ENCODE measurements around the gene KRTAP3-3. TPM values are rescaled to one million over a fixed set of nuclear protein-coding genes. Genes with fewer than 3 reads are reported as not detected.

The KRTAP3-3 gene
- total and polyA plus RNA-seq, 2 experiments from 2014 or later = not detected

DNA sequence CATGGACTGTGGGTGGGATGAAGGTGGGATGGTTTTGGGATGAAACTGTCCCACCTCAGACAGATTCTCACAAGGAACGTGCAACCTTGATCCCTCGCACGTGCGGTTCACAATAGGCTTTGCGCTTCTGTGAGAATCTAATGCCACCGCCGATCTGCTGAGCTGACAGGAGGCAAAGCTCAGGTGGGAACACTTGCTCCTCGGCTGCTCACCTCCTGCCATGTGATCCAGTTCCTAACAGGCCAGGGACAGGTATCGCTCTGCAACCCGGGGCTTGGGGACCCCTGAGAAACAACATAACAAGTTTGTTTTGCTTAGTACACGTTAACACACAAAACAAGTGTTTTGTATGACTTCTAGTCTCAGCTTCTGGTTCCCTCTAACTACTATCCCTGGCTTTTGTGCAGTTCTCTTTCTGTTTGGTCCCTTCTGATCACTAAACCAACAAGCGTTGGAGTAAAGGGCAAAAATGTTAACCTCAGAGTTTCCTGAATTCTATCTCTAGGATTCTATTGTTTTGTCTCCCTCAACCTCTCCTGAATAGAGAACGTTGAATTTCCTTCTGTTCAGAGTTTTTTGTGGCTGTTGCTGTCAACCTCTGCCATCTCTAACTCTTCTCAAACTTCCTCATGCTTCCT lies 22.7 kb upstream of the KRTAP3-3 start:
- ATAC-seq = no peak
- H3K79me2 ChIP-seq (replicated peaks; ENCODE audit: insufficient read depth) = no peaks in the 10 kb centered on the region
- H3K27ac Mint-ChIP-seq = no peak overlapping the region
- H3K9me3 Mint-ChIP-seq = no peaks in the 10 kb centered on the region
- no peak overlapping the region for H3K4me3 ChIP-seq
- H2AFZ ChIP-seq = peak overlapping the region; percentile 59; the same call in 1 of the 2 replicates
- no peak for DNase-seq (ENCODE audit: low spot score)
- H3K4me3 Mint-ChIP-seq = no peak overlapping the region
- H3K9me2 ChIP-seq (ENCODE audit: insufficient read depth) = no peaks in the 10 kb centered on the region
- H3K36me3 Mint-ChIP-seq (ENCODE audit: low read depth) = no peaks in the 10 kb centered on the region
- H4K20me1 ChIP-seq (replicated peaks; ENCODE audit: insufficient read depth) = no peaks in the 10 kb centered on the region
- TF ChIP-seq, protein P1, sequence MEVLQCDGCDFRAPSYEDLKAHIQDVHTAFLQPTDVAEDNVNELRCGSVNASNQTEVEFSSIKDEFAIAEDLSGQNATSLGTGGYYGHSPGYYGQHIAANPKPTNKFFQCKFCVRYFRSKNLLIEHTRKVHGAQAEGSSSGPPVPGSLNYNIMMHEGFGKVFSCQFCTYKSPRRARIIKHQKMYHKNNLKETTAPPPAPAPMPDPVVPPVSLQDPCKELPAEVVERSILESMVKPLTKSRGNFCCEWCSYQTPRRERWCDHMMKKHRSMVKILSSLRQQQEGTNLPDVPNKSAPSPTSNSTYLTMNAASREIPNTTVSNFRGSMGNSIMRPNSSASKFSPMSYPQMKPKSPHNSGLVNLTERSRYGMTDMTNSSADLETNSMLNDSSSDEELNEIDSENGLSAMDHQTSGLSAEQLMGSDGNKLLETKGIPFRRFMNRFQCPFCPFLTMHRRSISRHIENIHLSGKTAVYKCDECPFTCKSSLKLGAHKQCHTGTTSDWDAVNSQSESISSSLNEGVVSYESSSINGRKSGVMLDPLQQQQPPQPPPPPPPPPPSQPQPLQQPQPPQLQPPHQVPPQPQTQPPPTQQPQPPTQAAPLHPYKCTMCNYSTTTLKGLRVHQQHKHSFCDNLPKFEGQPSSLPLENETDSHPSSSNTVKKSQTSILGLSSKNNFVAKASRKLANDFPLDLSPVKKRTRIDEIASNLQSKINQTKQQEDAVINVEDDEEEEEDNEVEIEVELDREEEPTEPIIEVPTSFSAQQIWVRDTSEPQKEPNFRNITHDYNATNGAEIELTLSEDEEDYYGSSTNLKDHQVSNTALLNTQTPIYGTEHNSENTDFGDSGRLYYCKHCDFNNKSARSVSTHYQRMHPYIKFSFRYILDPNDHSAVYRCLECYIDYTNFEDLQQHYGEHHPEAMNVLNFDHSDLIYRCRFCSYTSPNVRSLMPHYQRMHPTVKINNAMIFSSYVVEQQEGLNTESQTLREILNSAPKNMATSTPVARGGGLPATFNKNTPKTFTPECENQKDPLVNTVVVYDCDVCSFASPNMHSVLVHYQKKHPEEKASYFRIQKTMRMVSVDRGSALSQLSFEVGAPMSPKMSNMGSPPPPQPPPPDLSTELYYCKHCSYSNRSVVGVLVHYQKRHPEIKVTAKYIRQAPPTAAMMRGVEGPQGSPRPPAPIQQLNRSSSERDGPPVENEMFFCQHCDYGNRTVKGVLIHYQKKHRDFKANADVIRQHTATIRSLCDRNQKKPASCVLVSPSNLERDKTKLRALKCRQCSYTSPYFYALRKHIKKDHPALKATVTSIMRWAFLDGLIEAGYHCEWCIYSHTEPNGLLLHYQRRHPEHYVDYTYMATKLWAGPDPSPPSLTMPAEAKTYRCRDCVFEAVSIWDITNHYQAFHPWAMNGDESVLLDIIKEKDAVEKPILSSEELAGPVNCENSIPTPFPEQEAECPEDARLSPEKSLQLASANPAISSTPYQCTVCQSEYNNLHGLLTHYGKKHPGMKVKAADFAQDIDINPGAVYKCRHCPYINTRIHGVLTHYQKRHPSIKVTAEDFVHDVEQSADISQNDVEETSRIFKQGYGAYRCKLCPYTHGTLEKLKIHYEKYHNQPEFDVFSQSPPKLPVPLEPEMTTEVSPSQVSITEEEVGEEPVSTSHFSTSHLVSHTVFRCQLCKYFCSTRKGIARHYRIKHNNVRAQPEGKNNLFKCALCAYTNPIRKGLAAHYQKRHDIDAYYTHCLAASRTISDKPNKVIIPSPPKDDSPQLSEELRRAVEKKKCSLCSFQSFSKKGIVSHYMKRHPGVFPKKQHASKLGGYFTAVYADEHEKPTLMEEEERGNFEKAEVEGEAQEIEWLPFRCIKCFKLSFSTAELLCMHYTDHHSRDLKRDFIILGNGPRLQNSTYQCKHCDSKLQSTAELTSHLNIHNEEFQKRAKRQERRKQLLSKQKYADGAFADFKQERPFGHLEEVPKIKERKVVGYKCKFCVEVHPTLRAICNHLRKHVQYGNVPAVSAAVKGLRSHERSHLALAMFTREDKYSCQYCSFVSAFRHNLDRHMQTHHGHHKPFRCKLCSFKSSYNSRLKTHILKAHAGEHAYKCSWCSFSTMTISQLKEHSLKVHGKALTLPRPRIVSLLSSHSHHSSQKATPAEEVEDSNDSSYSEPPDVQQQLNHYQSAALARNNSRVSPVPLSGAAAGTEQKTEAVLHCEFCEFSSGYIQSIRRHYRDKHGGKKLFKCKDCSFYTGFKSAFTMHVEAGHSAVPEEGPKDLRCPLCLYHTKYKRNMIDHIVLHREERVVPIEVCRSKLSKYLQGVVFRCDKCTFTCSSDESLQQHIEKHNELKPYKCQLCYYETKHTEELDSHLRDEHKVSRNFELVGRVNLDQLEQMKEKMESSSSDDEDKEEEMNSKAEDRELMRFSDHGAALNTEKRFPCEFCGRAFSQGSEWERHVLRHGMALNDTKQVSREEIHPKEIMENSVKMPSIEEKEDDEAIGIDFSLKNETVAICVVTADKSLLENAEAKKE (CRISPR knock-in tag; IDR thresholded peaks at IDR 0.05) = no peak
- TF ChIP-seq ZNF114 (CRISPR knock-in tag; IDR thresholded peaks at IDR 0.05) (no peak), EZH2 (IDR thresholded peaks at IDR 0.05; ENCODE audit: low read depth, unreplicated experiment) (no peak), POLR2AphosphoS5 (IDR thresholded peaks at IDR 0.05; ENCODE audit: low read depth) (no peak), STAT1 (IDR thresholded peaks at IDR 0.05; ENCODE audit: unreplicated experiment) (no peak), CREB1 (CRISPR knock-in tag; IDR thresholded peaks at IDR 0.05; ENCODE audit: low read depth) (no peak), NANOG (IDR thresholded peaks at IDR 0.05; ENCODE audit: borderline replicate concordance) (no peak), ZNF331 (CRISPR knock-in tag; IDR thresholded peaks at IDR 0.05; ENCODE audit: low read depth) (no peak), EZH2phosphoT487 (IDR thresholded peaks at IDR 0.05; ENCODE audit: unreplicated experiment) (no peak), JUNB (IDR thresholded peaks at IDR 0.05; ENCODE audit: unreplicated experiment) (no peak)
- TF ChIP-seq, protein P2, sequence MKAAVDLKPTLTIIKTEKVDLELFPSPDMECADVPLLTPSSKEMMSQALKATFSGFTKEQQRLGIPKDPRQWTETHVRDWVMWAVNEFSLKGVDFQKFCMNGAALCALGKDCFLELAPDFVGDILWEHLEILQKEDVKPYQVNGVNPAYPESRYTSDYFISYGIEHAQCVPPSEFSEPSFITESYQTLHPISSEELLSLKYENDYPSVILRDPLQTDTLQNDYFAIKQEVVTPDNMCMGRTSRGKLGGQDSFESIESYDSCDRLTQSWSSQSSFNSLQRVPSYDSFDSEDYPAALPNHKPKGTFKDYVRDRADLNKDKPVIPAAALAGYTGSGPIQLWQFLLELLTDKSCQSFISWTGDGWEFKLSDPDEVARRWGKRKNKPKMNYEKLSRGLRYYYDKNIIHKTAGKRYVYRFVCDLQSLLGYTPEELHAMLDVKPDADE (IDR thresholded peaks at IDR 0.05) = no peak
- TF ChIP-seq, protein P3, sequence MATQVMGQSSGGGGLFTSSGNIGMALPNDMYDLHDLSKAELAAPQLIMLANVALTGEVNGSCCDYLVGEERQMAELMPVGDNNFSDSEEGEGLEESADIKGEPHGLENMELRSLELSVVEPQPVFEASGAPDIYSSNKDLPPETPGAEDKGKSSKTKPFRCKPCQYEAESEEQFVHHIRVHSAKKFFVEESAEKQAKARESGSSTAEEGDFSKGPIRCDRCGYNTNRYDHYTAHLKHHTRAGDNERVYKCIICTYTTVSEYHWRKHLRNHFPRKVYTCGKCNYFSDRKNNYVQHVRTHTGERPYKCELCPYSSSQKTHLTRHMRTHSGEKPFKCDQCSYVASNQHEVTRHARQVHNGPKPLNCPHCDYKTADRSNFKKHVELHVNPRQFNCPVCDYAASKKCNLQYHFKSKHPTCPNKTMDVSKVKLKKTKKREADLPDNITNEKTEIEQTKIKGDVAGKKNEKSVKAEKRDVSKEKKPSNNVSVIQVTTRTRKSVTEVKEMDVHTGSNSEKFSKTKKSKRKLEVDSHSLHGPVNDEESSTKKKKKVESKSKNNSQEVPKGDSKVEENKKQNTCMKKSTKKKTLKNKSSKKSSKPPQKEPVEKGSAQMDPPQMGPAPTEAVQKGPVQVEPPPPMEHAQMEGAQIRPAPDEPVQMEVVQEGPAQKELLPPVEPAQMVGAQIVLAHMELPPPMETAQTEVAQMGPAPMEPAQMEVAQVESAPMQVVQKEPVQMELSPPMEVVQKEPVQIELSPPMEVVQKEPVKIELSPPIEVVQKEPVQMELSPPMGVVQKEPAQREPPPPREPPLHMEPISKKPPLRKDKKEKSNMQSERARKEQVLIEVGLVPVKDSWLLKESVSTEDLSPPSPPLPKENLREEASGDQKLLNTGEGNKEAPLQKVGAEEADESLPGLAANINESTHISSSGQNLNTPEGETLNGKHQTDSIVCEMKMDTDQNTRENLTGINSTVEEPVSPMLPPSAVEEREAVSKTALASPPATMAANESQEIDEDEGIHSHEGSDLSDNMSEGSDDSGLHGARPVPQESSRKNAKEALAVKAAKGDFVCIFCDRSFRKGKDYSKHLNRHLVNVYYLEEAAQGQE (IDR thresholded peaks at IDR 0.05; ENCODE audit: unreplicated experiment) = no peak
- TF ChIP-seq, protein P4, sequence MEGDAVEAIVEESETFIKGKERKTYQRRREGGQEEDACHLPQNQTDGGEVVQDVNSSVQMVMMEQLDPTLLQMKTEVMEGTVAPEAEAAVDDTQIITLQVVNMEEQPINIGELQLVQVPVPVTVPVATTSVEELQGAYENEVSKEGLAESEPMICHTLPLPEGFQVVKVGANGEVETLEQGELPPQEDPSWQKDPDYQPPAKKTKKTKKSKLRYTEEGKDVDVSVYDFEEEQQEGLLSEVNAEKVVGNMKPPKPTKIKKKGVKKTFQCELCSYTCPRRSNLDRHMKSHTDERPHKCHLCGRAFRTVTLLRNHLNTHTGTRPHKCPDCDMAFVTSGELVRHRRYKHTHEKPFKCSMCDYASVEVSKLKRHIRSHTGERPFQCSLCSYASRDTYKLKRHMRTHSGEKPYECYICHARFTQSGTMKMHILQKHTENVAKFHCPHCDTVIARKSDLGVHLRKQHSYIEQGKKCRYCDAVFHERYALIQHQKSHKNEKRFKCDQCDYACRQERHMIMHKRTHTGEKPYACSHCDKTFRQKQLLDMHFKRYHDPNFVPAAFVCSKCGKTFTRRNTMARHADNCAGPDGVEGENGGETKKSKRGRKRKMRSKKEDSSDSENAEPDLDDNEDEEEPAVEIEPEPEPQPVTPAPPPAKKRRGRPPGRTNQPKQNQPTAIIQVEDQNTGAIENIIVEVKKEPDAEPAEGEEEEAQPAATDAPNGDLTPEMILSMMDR (conservative IDR thresholded peaks at IDR 0.05; ENCODE audit: low read depth in 2 of 2) = no peak
- H3K4me2 ChIP-seq = no peak overlapping the region
- H3K27me3 Mint-ChIP-seq (ENCODE audit: insufficient read depth, low read depth, poor library complexity) = no peaks in the 10 kb centered on the region
- H3K36me3 ChIP-seq (ENCODE audit: insufficient read depth) = no peaks in the 10 kb centered on the region
- H3K27me3 ChIP-seq (ENCODE audit: insufficient read depth) = no peaks in the 10 kb centered on the region
- H3K4me1 Mint-ChIP-seq = no peaks in the 10 kb centered on the region
- H3K27ac ChIP-seq (ENCODE audit: low read depth) = no peak overlapping the region
- H3K4me1 ChIP-seq (ENCODE audit: insufficient read depth) = no peaks in the 10 kb centered on the region
- no peaks in the 10 kb centered on the region for H3F3A ChIP-seq (replicated peaks; ENCODE audit: low read depth)
